ENCODE results near the gene FFAR3. TPM values are rescaled to one million over a fixed set of nuclear protein-coding genes. Genes with fewer than 3 reads are reported as not detected.

FFAR3 gene
- total RNA-seq, 1 donor from 2014 or later = not detected

DNA sequence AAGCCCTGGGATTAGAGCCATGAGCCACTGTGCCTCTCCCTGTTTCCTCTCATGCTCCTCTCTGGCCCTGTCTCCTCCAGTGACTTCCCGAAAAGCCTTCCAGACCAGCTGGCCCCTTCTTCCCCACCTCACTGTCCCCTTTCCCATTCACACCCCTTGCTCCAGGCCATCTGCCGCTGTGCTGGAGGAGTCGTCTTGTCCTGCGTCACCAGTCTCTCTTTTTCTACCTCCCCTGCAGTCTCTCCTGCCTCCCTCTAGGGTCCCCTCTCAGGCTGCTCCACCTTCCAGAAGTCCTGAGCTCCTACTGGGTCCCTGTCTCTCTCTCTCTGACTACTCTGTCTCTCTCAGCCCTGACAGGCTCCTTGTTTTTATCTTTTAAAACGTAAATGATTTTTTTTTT lies 15.8 kb upstream of the FFAR3 start:
- Mint-ChIP-seq H3K36me3 (ENCODE audit: low read depth, unreplicated experiment) (no peaks in the 10 kb centered on the region), H3K4me3 (ENCODE audit: unreplicated experiment) (no peak overlapping the region), H3K4me1 (ENCODE audit: unreplicated experiment) (peaks cover 6% of the 10 kb centered on the region), H3K9me3 (ENCODE audit: unreplicated experiment) (no peaks in the 10 kb centered on the region), H3K27me3 (ENCODE audit: unreplicated experiment) (peaks cover 5% of the 10 kb centered on the region), H3K27ac (ENCODE audit: unreplicated experiment) (no peak overlapping the region)
- DNase-seq (ENCODE audit: low spot score) = no peak
- TF ChIP-seq, protein P1, sequence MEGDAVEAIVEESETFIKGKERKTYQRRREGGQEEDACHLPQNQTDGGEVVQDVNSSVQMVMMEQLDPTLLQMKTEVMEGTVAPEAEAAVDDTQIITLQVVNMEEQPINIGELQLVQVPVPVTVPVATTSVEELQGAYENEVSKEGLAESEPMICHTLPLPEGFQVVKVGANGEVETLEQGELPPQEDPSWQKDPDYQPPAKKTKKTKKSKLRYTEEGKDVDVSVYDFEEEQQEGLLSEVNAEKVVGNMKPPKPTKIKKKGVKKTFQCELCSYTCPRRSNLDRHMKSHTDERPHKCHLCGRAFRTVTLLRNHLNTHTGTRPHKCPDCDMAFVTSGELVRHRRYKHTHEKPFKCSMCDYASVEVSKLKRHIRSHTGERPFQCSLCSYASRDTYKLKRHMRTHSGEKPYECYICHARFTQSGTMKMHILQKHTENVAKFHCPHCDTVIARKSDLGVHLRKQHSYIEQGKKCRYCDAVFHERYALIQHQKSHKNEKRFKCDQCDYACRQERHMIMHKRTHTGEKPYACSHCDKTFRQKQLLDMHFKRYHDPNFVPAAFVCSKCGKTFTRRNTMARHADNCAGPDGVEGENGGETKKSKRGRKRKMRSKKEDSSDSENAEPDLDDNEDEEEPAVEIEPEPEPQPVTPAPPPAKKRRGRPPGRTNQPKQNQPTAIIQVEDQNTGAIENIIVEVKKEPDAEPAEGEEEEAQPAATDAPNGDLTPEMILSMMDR (IDR thresholded peaks at IDR 0.05; ENCODE audit: unreplicated experiment) = no peak

DNA sequence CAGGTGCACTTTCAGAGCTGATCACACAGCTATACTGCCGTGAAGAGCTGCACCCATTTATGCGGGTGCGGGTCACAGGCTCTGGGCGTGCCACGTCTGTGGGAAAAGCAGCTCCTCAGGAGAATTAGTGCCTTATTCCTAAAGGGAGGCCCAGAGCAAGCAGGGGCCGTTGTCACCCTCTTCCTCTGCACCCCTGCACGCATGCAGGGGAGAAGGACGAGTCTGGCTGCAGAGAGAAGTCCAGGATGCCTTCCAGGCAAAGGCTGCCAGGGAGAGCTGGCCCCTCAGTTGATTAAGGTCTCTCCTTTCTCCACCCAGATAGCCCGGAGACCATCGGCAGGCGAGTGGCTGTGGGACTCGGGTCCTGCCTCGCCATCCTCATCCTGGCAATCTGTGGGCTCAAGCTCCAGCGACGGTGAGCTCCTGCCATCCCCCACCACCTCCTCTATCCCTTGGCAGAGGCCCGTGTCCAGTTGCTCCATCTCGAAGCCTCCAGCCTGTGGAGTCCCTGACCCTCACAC lies 13.7 kb upstream of the FFAR3 start:
- Mint-ChIP-seq H3K36me3 (ENCODE audit: low read depth, unreplicated experiment) (no peaks in the 10 kb centered on the region), H3K27me3 (ENCODE audit: unreplicated experiment) (peaks cover 10% of the 10 kb centered on the region), H3K27ac (ENCODE audit: unreplicated experiment) (no peak overlapping the region), H3K9me3 (ENCODE audit: unreplicated experiment) (no peaks in the 10 kb centered on the region), H3K4me3 (ENCODE audit: unreplicated experiment) (no peak overlapping the region), H3K4me1 (ENCODE audit: unreplicated experiment) (peaks cover 8% of the 10 kb centered on the region)
- TF ChIP-seq, protein P1 (IDR thresholded peaks at IDR 0.05; ENCODE audit: unreplicated experiment) = no peak
- no peak for DNase-seq (ENCODE audit: low spot score)

DNA sequence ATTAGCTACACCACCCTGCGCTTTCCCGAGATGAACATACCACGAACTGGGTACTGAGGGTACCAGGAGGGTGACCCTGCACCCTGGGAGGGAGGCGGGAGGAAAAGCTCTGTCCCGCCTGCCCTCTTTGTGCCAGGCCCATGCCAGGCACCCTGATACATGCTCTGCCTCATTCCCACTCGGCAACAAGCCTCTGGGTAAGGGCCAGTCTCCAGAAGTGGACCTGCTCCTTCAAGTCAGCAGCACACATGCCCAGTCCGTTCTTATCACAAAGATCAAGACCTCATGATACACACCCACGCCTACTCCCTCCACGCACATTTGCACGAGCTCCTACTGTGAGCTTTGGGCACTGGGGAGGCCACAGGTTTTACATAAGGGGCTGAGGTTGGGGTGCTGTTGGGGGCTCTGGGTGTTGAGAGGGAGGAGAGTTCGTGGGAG lies 12.6 kb upstream of the FFAR3 start:
- no peak overlapping the region for H3K4me3 Mint-ChIP-seq (ENCODE audit: unreplicated experiment)
- TF ChIP-seq, protein P1 (IDR thresholded peaks at IDR 0.05; ENCODE audit: unreplicated experiment) = no peak
- peaks cover 11% of the 10 kb centered on the region for H3K27me3 Mint-ChIP-seq (ENCODE audit: unreplicated experiment)
- H3K36me3 Mint-ChIP-seq (ENCODE audit: low read depth, unreplicated experiment) = no peaks in the 10 kb centered on the region
- DNase-seq (ENCODE audit: low spot score) = no peak
- peaks cover 10% of the 10 kb centered on the region for H3K4me1 Mint-ChIP-seq (ENCODE audit: unreplicated experiment)
- H3K9me3 Mint-ChIP-seq (ENCODE audit: unreplicated experiment) = no peaks in the 10 kb centered on the region
- H3K27ac Mint-ChIP-seq (ENCODE audit: unreplicated experiment) = no peak overlapping the region

DNA sequence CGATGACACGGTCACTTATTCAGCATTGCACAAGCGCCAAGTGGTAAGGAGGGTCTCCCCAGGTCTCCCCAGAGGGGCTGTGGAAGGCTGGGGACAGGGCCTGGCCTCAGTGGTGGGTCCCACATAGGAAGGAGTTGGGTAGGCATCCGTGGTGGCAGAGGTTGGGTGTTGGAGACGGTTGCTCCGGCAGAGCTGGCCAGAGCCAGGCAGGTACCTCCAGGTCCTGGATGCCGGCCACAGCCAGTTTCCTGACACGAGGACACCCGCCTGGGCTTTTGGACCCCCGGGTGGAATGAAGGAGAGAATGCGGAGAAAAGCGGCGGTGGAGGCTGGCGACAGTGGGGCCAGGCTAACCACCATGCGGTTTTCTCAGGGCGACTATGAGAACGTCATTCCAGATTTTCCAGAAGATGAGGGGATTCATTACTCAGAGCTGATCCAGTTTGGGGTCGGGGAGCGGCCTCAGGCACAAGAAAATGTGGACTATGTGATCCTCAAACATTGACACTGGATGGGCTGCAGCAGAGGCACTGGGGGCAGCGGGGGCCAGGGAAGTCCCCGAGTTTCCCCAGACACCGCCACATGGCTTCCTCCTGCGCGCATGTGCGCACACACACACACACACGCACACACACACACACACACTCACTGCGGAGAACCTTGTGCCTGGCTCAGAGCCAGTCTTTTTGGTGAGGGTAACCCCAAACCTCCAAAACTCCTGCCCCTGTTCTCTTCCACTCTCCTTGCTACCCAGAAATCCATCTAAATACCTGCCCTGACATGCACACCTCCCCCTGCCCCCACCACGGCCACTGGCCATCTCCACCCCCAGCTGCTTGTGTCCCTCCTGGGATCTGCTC lies 11.8 kb upstream of the FFAR3 start:
- TF ChIP-seq, protein P1 (IDR thresholded peaks at IDR 0.05; ENCODE audit: unreplicated experiment) = no peak
- peaks cover 11% of the 10 kb centered on the region for H3K27me3 Mint-ChIP-seq (ENCODE audit: unreplicated experiment)
- DNase-seq (ENCODE audit: low spot score) = no peak

More for the DNA sequence above, 11.8 kb upstream of the FFAR3 start:
- H3K9me3 Mint-ChIP-seq (ENCODE audit: unreplicated experiment) = no peaks in the 10 kb centered on the region
- no peak overlapping the region for H3K27ac Mint-ChIP-seq (ENCODE audit: unreplicated experiment)
- no peaks in the 10 kb centered on the region for H3K36me3 Mint-ChIP-seq (ENCODE audit: low read depth, unreplicated experiment)
- peaks cover 10% of the 10 kb centered on the region for H3K4me1 Mint-ChIP-seq (ENCODE audit: unreplicated experiment)
- no peak overlapping the region for H3K4me3 Mint-ChIP-seq (ENCODE audit: unreplicated experiment)

All from endothelial cell (in vitro differentiated cells).